HG02798 (cell line): ENCODE measurements around the gene SYNE1.
"Not testable (repeated sequence)": the region's sequence is repeated elsewhere in the genome, so short reads cannot be mapped to it uniquely, and the experiment has no call there.

Source experiments
- ATAC-seq: cut with Tn5 transposase; IDR thresholded peaks from one replicate; pipeline ENCODE4 v1.9.1; 2021; ENCODE audit warnings: mild to moderate bottlenecking; ENCODE audit not compliant: unreplicated experiment, poor library complexity

SYNE1 gene

DNA sequence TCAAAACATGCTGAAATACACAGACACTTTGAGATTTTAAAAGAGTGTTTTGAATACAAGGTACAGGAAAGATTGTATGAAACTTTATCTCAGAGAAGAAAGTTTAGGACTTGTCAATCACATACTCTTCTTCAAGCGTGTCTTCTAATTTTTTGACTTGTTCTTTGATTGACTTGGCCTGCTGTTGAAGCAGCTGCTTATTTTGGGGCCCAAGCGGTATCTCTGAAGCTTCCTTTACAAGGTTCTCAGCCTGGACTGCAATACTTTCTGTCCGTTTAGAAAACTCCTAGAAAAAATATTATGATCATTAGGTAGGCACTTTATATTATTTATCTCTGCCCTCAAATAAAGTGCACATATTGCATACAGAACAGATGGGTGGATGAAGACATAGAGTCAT is 201.3 kb downstream of the SYNE1 start:
- ATAC-seq, result no peak

DNA sequence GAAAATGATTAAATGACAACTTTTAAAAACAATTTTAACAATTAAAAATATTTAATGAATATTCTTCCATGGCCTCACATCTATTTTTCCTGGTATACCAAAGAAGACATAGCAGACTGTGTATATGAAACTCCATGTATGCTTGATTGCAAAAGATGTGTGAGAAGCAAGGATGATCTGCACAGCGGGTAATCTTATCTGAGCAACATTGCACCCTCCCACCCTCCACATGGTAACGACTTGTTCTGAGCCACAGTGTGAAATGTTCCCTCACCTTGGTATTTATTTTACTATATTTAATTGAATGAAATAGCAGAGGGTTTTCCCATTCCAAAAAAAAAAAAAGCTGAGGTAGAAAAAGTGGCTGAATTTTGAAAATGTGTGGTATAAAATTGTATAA is 204.4 kb downstream of the SYNE1 start:
- ATAC-seq, result no peak

DNA sequence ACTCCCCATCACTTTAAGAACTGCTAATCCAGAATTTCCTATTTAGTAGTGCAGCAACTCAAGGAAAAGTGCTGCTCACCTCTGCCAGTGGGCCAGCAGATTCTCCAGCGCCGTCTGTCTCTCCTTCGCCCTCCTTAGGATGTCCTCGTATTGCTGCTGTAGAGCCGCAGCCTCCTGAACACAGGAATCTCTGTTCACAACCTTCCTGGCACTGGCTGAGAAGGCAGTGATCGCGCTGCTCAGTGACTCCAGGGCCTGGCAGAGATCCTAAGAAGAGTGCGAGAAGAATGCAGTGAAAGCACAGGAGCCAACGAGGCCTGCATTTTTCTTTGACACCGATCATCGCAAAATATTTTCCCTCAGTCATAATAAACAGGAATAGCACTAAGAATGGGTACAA is 209.0 kb downstream of the SYNE1 start:
- no peak for ATAC-seq

DNA sequence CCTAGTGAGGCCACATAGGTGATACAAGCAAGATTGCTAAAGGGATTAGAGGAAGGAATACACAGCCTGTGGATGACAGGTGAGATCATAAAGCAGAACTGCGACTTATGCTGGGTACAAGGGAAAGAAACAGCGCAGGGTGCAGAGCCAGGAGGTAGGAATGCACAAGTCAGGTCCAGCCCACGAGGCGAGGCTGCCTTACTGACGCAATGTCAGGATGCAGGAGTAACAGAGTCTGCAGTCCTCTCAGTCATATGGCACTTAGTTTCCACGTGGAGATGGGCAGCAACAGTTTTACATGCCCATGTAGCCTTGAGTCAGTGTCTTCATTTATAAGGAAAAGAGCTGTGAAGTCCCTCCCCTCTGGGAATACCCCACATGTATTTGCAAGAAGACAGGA is 210.9 kb downstream of the SYNE1 start:
- ATAC-seq, result no peak

DNA sequence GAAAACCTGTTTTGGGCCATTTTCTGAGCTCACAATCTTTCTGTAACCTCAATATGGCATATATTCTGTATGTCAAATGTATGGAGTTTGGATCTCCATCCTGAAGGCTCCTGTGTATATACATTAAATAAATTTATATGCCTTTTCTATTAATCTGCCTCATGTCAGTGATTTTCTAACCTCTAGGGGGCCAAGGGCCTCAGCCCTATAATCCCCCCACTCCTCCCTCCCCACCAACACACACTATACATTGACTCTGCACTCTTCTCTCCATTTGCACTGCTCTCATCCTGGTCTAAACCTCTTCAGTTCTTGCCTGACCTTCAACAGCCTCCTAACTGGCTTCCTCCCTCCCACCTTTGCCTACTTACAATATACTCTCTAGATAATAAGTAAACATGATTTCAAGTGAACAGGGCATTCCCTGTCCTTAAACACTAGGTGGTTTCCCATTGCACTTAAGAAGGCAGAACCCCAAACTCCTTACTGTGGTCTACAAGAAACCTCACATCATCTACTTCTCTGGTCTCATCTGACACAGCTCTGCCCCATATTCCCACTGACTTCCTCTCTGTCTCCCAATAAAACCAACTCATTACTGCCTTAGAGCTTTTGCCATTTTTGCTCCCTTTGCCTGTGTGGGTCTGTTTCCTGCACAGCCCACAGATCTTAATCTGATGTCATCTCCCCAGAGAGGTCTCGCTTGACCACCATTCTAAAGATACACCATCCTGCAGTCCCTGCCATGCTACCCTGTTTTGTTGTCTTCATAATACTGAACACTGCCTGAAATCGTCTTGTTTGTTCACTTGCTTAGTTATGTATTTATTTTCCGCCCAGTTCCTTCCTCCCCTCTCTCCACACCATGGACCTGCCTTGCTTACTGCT is 213.7 kb downstream of the SYNE1 start:
- peak; percentile 79 for ATAC-seq

DNA sequence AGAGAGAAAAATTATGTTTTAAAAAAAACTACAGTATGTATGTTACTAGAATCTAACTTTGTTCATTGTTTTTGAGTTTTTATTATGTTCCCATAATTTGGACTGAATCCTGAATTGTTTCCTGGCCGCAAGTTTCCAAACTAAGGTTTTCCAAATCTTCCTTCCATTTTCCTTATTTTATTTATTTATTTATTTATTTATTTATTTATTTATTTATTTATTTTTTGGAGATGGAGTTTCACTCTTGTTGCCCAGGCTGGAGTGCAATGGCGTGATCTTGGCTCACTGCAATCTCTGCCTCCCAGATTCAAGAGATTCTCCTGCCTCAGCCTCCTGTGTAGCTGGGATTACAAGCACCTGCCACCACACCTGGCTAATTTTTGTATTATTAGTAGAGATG is 215.7 kb downstream of the SYNE1 start:
- ATAC-seq, result not testable (repeated sequence)

DNA sequence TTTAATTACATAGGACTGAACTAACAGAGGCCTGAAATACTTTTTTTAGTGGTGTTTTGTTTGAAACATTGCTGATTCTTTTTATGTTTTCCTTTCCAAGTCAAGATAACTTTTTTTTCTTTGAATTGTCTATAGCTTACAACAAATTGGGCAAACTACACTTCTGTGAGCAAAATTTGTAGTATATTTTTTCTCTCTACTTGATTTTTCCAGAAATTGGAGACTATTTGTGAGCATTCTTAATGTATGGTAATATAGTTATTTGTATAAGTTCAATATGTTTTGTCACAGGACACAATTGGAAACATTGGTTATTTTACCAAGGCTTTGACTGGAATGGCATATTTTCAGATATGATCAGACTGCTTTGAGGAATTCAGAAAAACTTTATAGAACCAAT is 216.5 kb downstream of the SYNE1 start:
- ATAC-seq, result no peak

DNA sequence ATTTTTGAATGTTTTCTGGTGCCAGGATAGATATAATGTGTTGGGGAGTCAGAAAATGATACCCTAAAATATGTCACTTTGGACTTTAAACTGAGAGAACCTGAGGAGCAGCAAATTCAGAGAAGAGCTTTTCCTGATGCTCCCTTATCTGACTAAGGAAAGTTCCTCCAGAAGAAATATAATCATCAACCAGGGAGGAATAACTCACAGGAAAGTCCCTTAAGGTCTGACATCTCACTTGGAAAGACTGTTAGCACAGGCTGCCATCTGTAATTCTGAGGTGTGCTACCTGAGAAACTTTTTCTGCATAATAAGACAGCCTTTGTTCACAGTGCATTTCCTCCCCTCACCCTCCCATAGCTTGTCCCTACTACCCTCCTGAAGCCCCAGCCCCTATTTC is 218.6 kb downstream of the SYNE1 start:
- ATAC-seq, result no peak

DNA sequence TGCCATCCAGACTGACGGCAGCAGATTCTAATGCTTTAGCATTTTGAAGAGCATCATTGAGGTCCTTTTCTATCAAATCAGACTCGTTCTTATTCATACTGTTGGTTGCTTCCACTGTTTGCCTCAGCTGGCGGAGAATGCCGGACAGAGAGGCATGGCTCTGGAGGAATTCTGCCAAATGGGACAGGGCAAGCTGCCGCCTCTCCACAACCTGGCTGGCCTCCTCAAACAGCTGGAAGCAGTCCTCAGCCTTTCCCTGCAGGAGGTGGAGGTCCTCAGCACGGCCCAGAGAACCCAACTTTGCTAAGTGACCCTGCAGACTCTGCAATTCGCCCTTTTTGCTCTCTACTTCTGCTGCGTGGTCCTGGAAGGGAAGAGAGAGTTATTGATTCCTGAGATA is 220.5 kb downstream of the SYNE1 start:
- no peak for ATAC-seq

DNA sequence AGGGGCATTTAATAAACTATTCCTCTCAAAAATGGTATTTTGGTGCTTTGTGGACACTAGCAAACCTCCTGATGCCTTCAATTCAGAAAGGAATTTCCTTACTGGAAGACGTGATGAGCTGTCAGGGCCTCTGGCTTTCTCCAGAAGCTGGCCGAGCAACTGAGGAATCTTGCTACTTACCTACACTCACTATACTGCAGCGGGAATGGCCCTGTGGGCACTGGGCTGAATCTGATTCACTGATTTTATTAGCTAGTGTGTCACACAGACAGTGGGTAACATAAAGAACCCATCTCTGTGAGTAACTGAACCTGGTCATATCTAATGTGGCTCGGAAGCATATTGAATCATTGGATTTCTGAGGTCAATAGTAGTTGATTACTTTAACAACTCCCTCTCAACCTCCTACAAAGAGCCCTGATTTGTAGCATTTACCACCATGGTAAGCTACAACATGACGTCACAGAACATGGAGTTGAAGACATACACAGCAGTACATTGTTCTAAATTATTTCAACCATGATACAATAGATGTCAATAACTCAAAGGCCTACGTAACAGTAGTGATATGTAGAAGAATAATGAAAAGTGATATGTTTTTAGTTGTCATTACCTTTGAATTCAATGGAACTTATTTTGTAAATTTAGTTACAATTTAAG is 232.1 kb downstream of the SYNE1 start:
- no peak for ATAC-seq

DNA sequence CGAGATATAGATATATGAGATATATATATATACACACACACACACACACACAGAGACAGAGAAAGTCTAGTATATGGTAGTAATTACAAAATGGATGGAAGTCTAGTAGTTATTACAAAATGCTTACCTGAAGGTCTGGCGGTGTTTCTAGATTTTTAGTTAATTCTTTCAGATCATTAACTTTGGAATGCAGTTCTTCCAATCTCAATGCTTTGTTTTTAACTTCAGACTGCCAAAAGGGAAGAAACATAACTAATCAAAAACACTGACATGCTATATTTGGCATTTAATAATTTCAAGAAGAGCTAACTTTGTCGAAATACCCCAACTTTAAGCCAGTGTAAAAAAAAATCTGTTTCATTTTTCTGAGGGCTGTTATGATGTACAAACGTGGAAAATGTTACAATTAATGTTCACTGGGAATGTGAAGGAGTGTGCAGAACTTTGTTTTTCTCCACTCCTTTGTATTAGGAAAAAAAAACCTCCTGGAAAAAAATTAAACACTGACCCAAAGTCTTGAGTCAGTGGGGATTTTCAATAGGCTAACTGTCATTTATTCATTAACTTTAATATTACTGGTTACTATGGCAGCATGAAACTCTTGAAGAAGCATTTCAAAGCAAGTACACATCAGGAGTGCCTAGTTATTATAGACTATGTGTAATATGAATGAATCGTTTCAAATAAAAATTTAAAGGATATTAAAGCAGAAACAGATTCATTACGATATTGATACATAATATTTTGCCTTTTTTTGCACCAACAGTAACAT is 232.9 kb downstream of the SYNE1 start:
- ATAC-seq, result peak; percentile 55

DNA sequence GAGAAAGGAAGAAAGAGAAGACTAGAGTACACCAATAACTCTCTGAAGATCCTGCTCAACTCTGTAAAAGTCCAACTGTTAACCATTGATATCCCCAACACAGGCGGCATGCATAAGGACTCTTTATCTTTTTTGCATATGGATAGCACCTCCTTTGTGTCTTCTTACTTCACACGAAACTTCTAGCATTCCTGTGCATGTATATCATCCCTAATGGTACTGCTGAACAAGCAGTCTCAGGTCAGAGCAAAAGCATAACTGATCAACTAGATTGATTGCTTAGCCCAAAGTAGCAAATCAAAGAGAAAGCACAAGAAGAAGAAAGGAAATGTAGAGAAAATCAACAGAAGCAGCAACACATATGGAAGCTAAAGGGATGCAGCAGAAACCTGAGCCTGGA is 234.4 kb downstream of the SYNE1 start:
- ATAC-seq, result no peak

DNA sequence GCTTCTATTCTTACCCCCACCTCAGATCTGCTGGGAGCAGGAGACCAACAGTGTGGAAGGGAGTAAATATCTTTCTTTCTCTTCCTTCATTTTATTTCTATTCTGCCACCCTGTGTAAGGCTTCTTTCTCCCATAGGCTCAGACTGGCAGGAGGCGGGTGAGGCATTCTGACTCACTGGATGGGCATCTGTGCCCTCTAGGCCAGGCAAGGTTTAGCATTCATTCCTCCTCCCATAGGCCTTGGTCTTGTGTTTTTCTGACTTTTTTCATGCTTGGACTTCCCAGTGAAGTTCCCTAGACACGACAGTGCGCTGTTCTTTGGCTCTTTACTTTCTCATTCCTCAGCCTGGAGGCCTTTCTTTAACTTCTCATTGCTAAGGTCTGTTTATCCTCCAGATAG is 235.2 kb downstream of the SYNE1 start:
- no peak for ATAC-seq

DNA sequence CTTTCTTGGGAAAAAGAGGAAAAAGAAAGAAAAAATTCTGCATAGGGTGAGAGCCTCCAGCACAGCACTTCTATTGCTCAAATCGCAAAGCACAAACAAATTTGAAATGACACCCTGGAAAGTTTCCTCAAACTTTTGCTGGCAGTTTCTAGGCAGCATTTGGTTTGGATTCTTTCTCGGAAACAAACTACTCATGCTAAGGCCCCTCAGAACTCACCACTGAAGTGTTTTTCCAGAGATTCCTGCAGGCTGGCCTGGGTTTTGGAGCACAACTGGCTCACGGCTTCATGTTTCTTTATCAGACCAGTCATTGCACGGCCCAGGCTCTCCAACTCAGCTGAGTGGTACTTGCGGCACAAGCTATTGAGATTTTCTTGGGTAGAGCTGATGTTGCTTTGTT is 237.8 kb downstream of the SYNE1 start:
- ATAC-seq, result no peak

DNA sequence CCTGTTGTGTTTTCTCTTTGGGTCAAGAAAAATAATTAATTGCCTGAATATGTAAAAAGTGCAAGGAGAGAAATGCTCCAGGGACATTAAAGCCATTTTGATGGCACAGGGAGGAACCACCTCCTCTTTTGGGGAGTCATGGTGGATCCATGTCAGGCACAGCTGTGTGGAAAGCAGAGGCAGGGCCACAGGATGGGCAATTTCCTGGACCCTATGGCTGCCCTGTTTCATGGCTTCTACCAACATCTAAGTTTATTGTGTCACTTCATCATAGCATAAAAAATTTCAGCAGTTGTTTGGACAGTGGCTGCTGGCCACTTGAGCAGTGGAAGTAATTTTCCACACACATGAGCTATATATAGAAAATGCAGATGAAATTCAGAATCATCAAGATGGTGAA is 238.2 kb downstream of the SYNE1 start:
- no peak for ATAC-seq

DNA sequence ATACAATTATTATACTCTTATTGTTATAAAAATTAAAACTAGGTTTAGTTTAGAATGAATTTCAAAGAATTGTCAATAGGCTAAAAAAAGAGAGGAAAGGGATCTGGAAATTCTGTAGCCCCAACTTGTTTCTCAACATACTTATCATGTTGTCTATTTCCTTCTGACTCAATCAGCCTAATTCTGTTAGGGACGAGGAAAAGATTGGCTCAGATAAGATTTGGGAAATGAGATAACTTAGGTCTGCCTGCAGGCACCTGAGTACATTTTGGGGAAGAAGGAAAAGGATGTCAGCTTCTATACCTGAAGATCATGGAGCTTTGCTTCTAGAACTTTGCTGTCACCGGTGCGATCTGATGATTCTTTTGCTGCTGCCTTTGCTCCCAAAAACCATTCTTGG is 238.8 kb downstream of the SYNE1 start:
- no peak for ATAC-seq

DNA sequence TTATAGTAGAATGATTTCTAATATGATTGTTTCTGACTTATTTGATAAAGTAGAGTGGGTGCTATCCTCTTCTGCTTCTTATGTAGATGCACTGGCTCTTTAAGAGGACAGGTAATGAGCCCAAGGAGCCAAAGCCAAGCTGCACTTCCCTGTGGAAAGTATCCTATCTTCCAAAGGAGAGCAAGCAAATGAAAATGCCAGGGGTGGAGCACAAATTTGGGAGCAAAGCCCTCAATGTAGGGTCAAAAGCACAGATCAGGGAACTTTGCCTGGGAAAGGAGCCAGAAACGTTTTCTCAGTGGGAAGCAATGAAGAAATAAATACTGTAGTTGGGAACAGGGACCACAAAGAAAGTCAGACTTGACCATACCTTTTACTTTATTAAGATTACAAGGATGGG is 242.9 kb downstream of the SYNE1 start:
- no peak for ATAC-seq

DNA sequence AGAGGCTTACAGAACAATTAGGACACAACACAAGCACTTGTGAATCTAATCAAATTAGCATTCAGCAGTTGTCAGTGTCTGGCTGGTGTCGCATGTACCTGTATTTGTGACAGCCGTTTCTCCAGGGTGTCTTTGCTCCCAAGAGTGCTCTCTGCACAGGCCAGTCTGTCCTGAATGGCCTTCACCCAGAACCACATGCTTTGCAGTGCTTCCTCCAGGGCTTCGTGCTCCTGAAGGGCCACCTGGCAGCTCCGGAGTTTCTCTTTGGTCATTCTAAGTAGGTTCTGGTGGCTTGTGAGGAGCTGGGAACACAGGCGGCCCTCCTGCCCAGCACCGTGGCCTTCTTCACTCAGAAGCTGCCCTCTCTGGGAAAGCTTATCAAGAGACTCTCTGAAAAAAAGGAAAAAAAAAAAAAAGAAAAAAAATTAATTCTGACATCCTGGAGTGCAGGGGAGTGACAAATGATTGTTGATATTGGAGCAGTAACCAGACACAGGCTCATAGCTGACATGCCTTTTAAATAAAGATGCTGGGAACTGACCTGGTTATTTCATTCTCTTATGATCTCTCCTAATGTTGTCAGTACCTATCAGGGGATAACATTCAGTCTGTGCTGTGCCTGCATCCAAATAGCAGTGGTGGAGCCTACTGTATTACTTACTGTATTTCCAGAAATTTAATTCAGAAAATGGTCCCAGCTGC is 245.8 kb downstream of the SYNE1 start:
- no peak for ATAC-seq

DNA sequence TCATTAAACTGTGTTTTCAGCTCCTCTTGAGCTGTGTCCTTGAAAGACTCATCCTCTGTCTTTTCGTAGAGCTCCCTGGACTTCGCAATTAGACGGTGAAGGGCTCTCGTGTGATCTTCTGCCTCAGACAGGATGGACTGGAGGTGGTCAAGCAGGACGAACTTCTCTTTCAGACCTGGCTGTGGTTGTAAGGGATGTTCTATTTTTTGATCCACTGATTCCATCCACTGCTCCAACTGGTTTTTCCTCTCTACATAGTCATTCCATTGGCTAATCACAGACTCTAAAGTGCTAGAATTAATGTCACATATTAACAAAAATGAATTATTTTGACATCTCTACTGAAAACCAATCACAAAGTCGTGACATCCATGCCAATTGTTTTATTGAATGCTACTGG is 250.1 kb downstream of the SYNE1 start:
- ATAC-seq, result no peak

DNA sequence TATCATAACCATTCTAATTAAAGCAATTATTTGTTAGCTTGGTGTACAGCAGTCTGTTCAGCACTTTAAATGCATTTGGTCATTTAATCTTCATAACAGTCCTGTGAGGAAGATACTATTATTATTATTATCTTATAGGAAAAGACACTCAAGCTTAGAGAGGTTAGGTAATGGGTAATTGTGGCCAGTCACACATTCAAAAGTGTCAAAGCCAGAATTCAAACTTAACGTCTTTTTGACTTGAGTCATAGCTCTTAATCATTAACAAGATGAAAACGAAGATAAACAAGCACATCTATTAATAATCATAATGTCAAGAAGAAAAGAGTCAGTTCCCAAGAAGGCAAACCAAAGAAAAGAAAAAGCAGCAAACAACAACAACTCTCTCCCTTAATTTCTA is 251.0 kb downstream of the SYNE1 start:
- no peak for ATAC-seq
